ENCODE measurements around the gene IGSF21.

Gene IGSF21

DNA sequence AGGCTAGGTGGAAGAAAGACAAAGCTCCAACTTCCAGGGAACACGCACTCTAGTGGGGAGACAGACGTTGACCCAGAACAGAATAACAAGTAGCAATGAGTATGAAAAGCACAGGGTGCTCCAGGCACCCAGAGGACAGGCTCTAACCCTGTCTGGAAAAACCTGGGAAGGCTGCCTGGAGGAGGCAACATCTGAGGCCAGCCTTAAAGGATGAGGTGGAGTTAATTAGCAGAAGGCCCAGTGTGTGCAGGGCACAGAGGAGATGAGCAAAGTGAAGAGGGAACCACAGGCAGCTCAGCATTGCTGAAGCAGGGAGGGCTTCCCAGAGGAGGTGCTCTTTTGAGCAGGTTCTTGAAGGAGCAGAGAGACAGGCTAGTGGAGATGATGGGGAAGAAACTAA lies 246.4 kb downstream of the IGSF21 start:
- H3K27me3 ChIP-seq (replicated peaks; ENCODE audit: control insufficient read depth, insufficient read depth, low read length): no peaks in the 10 kb centered on the region; the same call in none of the 2 replicates
- TF ChIP-seq, protein P1, sequence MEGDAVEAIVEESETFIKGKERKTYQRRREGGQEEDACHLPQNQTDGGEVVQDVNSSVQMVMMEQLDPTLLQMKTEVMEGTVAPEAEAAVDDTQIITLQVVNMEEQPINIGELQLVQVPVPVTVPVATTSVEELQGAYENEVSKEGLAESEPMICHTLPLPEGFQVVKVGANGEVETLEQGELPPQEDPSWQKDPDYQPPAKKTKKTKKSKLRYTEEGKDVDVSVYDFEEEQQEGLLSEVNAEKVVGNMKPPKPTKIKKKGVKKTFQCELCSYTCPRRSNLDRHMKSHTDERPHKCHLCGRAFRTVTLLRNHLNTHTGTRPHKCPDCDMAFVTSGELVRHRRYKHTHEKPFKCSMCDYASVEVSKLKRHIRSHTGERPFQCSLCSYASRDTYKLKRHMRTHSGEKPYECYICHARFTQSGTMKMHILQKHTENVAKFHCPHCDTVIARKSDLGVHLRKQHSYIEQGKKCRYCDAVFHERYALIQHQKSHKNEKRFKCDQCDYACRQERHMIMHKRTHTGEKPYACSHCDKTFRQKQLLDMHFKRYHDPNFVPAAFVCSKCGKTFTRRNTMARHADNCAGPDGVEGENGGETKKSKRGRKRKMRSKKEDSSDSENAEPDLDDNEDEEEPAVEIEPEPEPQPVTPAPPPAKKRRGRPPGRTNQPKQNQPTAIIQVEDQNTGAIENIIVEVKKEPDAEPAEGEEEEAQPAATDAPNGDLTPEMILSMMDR (IDR thresholded peaks at IDR 0.05; ENCODE audit: insufficient read depth, low read length, poor library complexity, severe bottlenecking): no peak
- DNase-seq (ENCODE audit: extremely low read depth, insufficient read length): no peak
- H3K36me3 ChIP-seq (ENCODE audit: control insufficient read depth, insufficient read depth, low read length): no peaks in the 10 kb centered on the region
- no peak overlapping the region for H3K4me3 ChIP-seq (replicated peaks; ENCODE audit: low read depth, low read length)

GRCh38 chr1:18354612-18355011 lies 247.0 kb downstream of the IGSF21 start:
- Histone ChIP-seq H3K36me3 (ENCODE audit: control insufficient read depth, insufficient read depth, low read length) (no peaks in the 10 kb centered on the region), H3K4me3 (replicated peaks; ENCODE audit: low read depth, low read length) (no peak overlapping the region), H3K27me3 (replicated peaks; ENCODE audit: control insufficient read depth, insufficient read depth, low read length) (no peaks in the 10 kb centered on the region; the same call in none of the 2 replicates)
- TF ChIP-seq, protein P1 (IDR thresholded peaks at IDR 0.05; ENCODE audit: insufficient read depth, low read length, poor library complexity, severe bottlenecking): no peak
- DNase-seq (ENCODE audit: extremely low read depth, insufficient read length): no peak

DNA sequence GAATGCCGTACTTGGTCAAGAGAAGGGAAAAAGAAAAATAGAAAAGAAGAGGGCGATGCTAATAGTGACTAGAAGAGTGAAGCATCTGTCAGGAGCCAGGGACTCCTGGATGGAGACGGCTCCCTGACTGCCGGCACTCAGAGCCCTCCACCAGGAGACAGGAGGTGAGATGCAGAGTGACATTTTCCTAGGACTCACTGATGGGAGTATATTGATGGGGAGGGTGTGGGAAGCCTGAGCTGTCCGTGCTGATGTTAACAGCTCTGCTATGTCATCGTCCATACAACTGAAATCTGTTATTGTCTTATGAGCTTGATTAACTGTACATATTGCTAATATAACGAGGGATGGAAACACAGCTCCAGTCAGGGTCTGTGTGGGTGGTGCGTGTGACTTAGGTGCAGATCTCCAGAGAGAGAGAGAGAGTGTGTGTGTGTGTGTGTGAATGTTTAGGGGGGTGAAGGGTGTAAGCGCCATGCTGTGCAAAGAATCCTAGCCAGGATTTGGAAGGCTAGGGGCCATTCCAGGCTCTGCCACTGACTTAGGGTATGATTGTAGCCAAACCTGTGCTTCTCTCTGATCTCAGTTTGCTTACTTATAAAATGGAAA lies 250.1 kb downstream of the IGSF21 start:
- no peaks in the 10 kb centered on the region; the same call in 1 of the 2 replicates for H3K27me3 ChIP-seq (replicated peaks; ENCODE audit: control insufficient read depth, insufficient read depth, low read length)
- no peak for DNase-seq (ENCODE audit: extremely low read depth, insufficient read length)
- TF ChIP-seq, protein P1 (IDR thresholded peaks at IDR 0.05; ENCODE audit: insufficient read depth, low read length, poor library complexity, severe bottlenecking): no peak
- no peaks in the 10 kb centered on the region for H3K36me3 ChIP-seq (ENCODE audit: control insufficient read depth, insufficient read depth, low read length)
- no peak overlapping the region for H3K4me3 ChIP-seq (replicated peaks; ENCODE audit: low read depth, low read length)

GRCh38 chr1:18358600-18358999 lies 251.0 kb downstream of the IGSF21 start:
- DNase-seq (ENCODE audit: extremely low read depth, insufficient read length): no peak
- Histone ChIP-seq H3K36me3 (ENCODE audit: control insufficient read depth, insufficient read depth, low read length) (no peaks in the 10 kb centered on the region), H3K27me3 (replicated peaks; ENCODE audit: control insufficient read depth, insufficient read depth, low read length) (no peaks in the 10 kb centered on the region; the same call in none of the 2 replicates), H3K4me3 (replicated peaks; ENCODE audit: low read depth, low read length) (no peak overlapping the region)
- TF ChIP-seq, protein P1 (IDR thresholded peaks at IDR 0.05; ENCODE audit: insufficient read depth, low read length, poor library complexity, severe bottlenecking): no peak

GRCh38 chr1:18360251-18360650 lies 252.7 kb downstream of the IGSF21 start:
- no peak for DNase-seq (ENCODE audit: extremely low read depth, insufficient read length)
- TF ChIP-seq, protein P1 (IDR thresholded peaks at IDR 0.05; ENCODE audit: insufficient read depth, low read length, poor library complexity, severe bottlenecking): no peak
- Histone ChIP-seq H3K27me3 (replicated peaks; ENCODE audit: control insufficient read depth, insufficient read depth, low read length) (no peaks in the 10 kb centered on the region; the same call in 1 of the 2 replicates), H3K4me3 (replicated peaks; ENCODE audit: low read depth, low read length) (no peak overlapping the region), H3K36me3 (ENCODE audit: control insufficient read depth, insufficient read depth, low read length) (no peaks in the 10 kb centered on the region)

DNA sequence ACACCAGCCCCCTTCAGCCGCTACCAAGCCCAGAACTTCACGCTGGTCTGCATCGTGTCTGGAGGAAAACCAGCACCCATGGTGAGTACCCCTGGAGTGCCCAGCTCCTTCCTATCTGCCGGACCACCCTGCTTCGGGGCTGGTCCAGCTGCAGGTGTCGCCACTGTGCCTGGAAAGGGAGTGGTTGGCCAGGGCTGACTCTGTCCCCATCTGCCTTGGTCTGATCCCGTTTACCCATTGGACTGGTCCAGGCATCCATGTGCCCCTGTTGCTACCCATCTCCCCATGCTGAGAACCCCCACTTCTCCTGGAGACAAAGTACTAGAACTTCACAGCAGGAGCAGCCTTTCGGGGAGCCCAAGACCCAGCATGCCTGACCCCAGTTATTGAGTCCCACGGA lies 254.6 kb downstream of the IGSF21 start:
- Histone ChIP-seq H3K36me3 (ENCODE audit: control insufficient read depth, insufficient read depth, low read length) (no peaks in the 10 kb centered on the region), H3K4me3 (replicated peaks; ENCODE audit: low read depth, low read length) (no peak overlapping the region), H3K27me3 (replicated peaks; ENCODE audit: control insufficient read depth, insufficient read depth, low read length) (no peaks in the 10 kb centered on the region; the same call in none of the 2 replicates)
- TF ChIP-seq, protein P1 (IDR thresholded peaks at IDR 0.05; ENCODE audit: insufficient read depth, low read length, poor library complexity, severe bottlenecking): no peak
- no peak for DNase-seq (ENCODE audit: extremely low read depth, insufficient read length)

All from GM06990 (cell line).